Measurements from ENCODE around the gene SDR42E1.

The SDR42E1 gene, protein sequence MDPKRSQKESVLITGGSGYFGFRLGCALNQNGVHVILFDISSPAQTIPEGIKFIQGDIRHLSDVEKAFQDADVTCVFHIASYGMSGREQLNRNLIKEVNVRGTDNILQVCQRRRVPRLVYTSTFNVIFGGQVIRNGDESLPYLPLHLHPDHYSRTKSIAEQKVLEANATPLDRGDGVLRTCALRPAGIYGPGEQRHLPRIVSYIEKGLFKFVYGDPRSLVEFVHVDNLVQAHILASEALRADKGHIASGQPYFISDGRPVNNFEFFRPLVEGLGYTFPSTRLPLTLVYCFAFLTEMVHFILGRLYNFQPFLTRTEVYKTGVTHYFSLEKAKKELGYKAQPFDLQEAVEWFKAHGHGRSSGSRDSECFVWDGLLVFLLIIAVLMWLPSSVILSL

DNA sequence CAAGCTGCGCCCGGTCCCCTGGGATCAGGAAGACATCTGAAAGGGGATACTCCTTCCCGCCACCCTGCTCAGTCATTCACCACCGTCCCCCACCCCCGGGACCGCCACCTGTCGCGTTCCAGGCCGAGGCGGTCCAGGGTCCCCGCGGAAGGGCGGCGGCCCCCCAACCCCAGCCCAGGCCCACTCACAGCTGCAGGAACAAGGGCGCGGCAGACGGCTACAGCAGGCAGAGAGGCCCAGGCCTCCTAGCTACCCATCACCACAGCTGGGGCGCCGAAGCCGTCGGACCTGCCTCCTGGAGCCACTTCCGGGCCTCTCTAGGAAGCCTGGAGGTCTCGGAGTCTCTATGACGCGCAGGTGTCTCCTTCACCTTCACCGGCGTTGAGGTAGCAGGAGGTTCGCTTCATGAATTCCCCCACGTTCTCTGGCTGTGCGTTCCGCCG, at the start of gene SDR42E1:
Gene SDR42E1, minus strand, starts transcription at position 272 of the 443 bp plus-strand sequence. CDS start 10,612 bp downstream, outside the sequence.
- DNase-seq (ENCODE audit: low read depth) = no peak
- TF ChIP-seq, protein P1, sequence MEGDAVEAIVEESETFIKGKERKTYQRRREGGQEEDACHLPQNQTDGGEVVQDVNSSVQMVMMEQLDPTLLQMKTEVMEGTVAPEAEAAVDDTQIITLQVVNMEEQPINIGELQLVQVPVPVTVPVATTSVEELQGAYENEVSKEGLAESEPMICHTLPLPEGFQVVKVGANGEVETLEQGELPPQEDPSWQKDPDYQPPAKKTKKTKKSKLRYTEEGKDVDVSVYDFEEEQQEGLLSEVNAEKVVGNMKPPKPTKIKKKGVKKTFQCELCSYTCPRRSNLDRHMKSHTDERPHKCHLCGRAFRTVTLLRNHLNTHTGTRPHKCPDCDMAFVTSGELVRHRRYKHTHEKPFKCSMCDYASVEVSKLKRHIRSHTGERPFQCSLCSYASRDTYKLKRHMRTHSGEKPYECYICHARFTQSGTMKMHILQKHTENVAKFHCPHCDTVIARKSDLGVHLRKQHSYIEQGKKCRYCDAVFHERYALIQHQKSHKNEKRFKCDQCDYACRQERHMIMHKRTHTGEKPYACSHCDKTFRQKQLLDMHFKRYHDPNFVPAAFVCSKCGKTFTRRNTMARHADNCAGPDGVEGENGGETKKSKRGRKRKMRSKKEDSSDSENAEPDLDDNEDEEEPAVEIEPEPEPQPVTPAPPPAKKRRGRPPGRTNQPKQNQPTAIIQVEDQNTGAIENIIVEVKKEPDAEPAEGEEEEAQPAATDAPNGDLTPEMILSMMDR (IDR thresholded peaks at IDR 0.05; ENCODE audit: low read depth, low read length, missing control alignments) = no peak
- in situ Hi-C loops (cut with HindIII; ENCODE audit: low sequenced_read_pairs) = no loop called here
- H3K4me3 ChIP-seq (ENCODE audit: low read depth, low read length) = peak within 1 kb of the TSS; percentile 14

- in situ Hi-C loops (cut with HindIII; ENCODE audit: low sequenced_read_pairs) = no loop called here
- DNase-seq (ENCODE audit: low read depth) = no peak
- TF ChIP-seq, protein P1 (IDR thresholded peaks at IDR 0.05; ENCODE audit: low read depth, low read length, missing control alignments) = no peak
- H3K4me3 ChIP-seq (ENCODE audit: low read depth, low read length) = no peak overlapping the region
These were observed 48.7 kb upstream of the SDR42E1 start for GRCh38 chr16:82059983-82060421.

DNA sequence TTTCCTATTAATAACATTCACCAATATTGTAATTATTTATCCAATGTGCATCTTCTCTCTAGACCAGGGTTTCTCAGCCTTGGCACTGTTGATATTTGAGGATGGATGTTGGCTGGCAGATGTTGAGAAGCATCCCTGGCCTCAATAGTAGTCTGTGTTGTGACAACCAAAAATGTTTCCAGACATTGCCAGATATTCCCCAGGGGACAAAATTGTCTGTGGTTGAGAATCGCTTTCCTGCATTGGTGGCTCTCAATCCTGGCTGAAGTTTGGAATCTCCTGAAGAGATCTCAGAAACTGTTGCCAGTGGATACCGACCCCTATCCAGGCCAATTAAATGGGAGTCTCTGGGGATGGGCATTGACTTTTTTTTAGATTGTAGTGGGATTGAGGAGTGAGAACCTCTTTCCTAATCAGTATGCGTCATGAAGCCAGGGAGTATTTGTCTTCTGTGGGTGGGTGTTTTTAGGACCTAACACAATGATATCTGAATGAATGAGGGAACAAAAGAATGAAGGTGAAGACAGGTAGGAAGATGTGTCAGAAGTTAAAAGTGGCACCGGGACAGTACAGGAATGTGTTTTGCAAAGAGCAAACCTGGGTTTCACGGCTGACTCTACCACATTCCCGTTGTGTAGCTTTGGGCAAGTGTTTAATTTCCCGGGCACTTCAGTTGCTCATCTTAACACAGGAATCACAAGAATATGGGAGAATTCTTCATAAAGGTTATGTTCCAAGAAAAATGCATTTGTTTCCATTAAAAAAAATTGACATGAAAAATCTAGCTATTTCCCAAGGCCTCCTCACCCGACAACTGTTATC, 48.1 kb upstream of the SDR42E1 start:
- TF ChIP-seq, protein P1 (IDR thresholded peaks at IDR 0.05; ENCODE audit: low read depth, low read length, missing control alignments) = no peak
- DNase-seq (ENCODE audit: low read depth) = no peak
- in situ Hi-C loops (cut with HindIII; ENCODE audit: low sequenced_read_pairs) = no loop called here
- no peak overlapping the region for H3K4me3 ChIP-seq (ENCODE audit: low read depth, low read length)

GRCh38 chr16:82056550-82056896, 45.3 kb upstream of the SDR42E1 start:
- in situ Hi-C loops (cut with HindIII; ENCODE audit: low sequenced_read_pairs) = no loop called here

GRCh38 chr16:82055728-82056549, 44.7 kb upstream of the SDR42E1 start:
- in situ Hi-C loops (cut with HindIII; ENCODE audit: low sequenced_read_pairs) = no loop called here
- H3K4me3 ChIP-seq (ENCODE audit: low read depth, low read length) = no peak overlapping the region
- DNase-seq (ENCODE audit: low read depth) = no peak
- TF ChIP-seq, protein P1 (IDR thresholded peaks at IDR 0.05; ENCODE audit: low read depth, low read length, missing control alignments) = no peak

More at GRCh38 chr16:82056550-82056896, 45.3 kb upstream of the SDR42E1 start:
- TF ChIP-seq, protein P1 (IDR thresholded peaks at IDR 0.05; ENCODE audit: low read depth, low read length, missing control alignments) = no peak
- H3K4me3 ChIP-seq (ENCODE audit: low read depth, low read length) = no peak overlapping the region
- no peak for DNase-seq (ENCODE audit: low read depth)

- no peak overlapping the region for H3K4me3 ChIP-seq (ENCODE audit: low read depth, low read length)
- TF ChIP-seq, protein P1 (IDR thresholded peaks at IDR 0.05; ENCODE audit: low read depth, low read length, missing control alignments) = no peak
- in situ Hi-C loops (cut with HindIII; ENCODE audit: low sequenced_read_pairs) = no loop called here
- no peak for DNase-seq (ENCODE audit: low read depth)
These were observed 43.8 kb upstream of the SDR42E1 start for GRCh38 chr16:82055117-82055516.

Data from astrocyte of the cerebellum (primary cell).